Stimulated activated naive CD8-positive, alpha-beta T cell treated with anti-CD3 and anti-CD28 coated beads, Interleukin-15, Interleukin-2, amounts not matched to agents 100 ng/mL and 50 ng/mL, for 24 hours (primary cell): ENCODE results near the gene MUC2.

Source experiments
- H3K27ac Mint-ChIP-seq: one replicate; pipeline ENCODE4 v1.8.0; 2021; ENCODE audit warnings: mild to moderate bottlenecking, mixed read lengths
- H3K27me3 Mint-ChIP-seq: one replicate; pipeline ENCODE4 v1.8.0; 2021; ENCODE audit warnings: mixed read lengths
- H3K36me3 Mint-ChIP-seq: one replicate; pipeline ENCODE4 v1.8.0; 2021; ENCODE audit warnings: low read depth, mixed read lengths
- H3K4me1 Mint-ChIP-seq: one replicate; pipeline ENCODE4 v1.8.0; 2021; ENCODE audit warnings: low read depth, mixed read lengths
- H3K4me3 Mint-ChIP-seq: one replicate; pipeline ENCODE4 v1.8.0; 2021; ENCODE audit warnings: mild to moderate bottlenecking, mixed read lengths
- H3K9me3 Mint-ChIP-seq: one replicate; pipeline ENCODE4 v1.8.0; 2021; ENCODE audit warnings: mixed read lengths

The MUC2 gene

DNA sequence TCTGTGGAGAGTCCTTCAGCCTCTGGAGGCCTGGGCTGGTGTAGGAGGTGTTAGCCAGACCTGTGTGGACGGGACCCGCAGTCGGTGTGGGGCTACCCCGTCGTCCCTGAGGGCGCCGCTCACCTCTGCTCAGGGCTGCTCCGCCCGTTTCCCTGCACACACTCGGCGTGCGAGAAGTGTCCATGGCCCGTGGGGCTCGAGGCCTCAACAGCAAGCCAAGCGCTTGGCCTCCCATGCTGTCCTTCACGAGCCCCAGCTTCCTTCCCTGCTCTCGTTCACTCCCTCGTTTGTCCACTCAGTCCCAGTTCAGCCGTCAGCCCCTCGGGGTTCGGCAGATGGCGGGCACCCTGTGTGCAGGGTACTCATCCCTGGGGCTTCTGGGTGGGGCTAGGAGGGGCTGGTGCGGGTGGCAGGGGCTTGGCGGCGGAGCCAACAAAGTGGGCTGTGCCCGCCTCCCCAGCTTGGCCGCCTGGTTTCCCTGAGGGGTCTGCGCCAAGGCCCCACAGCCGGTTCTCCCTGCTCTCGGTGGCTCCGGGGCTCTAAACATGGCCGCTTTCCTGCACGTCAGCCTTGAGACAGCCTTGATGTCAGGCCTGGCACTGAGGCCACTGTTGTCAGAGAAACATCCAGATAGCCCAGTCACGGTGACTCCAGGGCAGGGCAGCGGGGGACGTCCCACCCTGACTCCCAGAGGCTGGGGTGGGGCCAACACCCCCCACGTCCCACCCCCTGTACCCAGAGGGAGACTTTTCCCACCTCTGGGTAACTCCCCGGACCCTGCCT is 41.5 kb upstream of the MUC2 start:
- Mint-ChIP-seq H3K4me1 (no peaks in the 10 kb centered on the region), H3K27me3 (no peaks in the 10 kb centered on the region), H3K4me3 (no peak overlapping the region), H3K27ac (no peak overlapping the region), H3K9me3 (no peaks in the 10 kb centered on the region), H3K36me3 (no peaks in the 10 kb centered on the region)

DNA sequence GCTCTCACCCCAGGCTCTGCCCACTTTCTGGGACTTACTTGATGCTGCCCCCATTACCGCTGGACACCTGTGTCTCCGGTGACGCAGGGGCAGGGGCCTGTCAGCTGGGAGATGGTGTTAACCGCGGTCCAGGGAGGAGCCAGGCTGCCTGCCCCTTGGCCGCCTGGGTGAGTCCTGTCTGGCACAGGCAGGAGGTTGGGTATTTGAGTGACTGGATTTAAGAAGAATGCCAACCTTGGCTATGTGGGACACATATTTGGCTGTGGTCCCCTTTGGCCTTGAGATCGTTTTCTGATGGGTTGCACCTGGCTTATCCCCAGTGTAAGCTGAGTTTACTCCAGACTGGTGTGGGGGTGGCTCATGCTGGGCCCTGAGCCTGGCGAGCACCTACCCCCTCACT is 40.7 kb upstream of the MUC2 start:
- H3K27ac Mint-ChIP-seq, result no peak overlapping the region
- no peak overlapping the region for H3K4me3 Mint-ChIP-seq
- no peaks in the 10 kb centered on the region for H3K9me3 Mint-ChIP-seq
- H3K27me3 Mint-ChIP-seq, result no peaks in the 10 kb centered on the region
- no peaks in the 10 kb centered on the region for H3K36me3 Mint-ChIP-seq
- H3K4me1 Mint-ChIP-seq, result no peaks in the 10 kb centered on the region

DNA sequence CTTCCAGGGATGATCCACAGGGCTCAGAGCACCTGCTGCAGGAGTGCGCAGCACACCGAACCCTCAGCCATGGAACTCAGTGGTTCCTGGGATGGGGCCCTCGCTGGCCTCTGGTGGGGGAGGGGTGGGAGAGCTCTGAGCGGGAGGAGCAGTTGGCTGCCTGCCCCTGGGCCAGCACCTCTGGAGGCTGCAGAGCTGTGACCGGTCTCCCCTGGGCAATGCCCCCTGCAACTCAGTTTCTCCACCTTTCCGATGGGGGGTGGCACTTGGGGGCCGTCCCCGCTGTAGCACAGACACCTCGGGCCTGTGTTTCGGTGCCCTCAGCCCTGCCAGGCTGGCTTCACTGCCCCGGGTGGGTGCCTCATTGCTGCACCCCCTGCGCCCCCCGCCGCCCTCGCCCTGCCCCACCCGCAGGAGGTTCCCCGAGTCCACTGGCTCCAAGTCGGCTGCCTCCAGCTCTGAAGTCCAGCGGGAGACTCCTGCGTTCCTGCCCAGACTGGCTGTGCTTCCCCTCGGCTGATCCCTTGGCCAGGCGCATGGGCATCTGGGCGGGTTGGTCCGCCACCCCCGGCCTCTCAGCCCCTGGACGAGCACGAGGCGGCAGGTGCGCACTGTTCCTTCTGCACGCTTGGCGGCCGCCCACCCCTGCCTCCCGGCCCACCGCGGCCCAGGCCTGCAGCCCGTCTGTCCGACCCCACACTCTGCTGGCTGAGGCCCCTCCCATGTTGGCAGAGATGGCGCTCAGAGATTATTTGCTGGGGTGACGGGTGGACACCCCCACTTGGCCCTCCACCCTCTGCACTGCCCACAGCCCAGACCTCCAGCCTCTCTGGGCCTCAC is 40.0 kb upstream of the MUC2 start:
- Mint-ChIP-seq H3K4me1 (no peaks in the 10 kb centered on the region), H3K9me3 (no peaks in the 10 kb centered on the region), H3K27ac (no peak overlapping the region), H3K27me3 (no peaks in the 10 kb centered on the region), H3K4me3 (no peak overlapping the region), H3K36me3 (no peaks in the 10 kb centered on the region)

DNA sequence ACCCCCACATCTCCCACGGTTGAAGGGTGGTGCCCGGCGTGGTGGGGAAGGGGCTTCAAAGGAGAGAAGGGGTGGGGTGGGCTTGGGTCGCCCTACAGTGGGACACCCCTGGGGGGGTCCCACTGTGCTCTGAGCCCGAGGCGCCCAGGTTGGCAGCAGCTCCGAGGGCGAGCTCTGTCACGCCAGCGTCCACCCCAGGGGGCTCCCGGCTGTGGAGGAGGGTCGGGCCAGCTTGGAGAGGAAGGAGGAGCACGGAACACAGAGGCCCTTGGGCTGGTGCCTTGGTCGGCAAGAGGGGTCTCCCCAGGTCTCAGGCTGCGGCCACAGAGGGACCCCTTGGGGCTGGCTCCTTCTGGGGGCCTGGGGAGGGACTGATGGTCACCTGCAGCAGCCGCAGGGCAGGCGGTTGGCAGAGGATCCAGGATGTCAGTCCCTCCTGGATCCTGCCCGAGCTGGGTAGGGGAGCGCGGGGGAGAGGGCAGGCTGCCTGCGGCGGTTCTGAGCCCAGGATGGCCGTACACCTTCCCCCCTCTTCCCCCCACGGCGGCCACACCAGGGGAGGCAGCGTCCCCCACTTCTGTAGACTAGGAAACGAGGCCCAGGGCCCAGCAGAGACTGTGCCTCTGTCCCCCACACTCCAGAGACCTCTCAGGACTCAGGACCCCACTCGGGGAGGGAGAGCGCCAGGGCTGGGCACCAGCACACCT is 38.9 kb upstream of the MUC2 start:
- no peaks in the 10 kb centered on the region for H3K9me3 Mint-ChIP-seq
- no peaks in the 10 kb centered on the region for H3K36me3 Mint-ChIP-seq
- H3K4me3 Mint-ChIP-seq, result no peak overlapping the region
- H3K27ac Mint-ChIP-seq, result no peak overlapping the region
- no peaks in the 10 kb centered on the region for H3K4me1 Mint-ChIP-seq
- H3K27me3 Mint-ChIP-seq, result no peaks in the 10 kb centered on the region

DNA sequence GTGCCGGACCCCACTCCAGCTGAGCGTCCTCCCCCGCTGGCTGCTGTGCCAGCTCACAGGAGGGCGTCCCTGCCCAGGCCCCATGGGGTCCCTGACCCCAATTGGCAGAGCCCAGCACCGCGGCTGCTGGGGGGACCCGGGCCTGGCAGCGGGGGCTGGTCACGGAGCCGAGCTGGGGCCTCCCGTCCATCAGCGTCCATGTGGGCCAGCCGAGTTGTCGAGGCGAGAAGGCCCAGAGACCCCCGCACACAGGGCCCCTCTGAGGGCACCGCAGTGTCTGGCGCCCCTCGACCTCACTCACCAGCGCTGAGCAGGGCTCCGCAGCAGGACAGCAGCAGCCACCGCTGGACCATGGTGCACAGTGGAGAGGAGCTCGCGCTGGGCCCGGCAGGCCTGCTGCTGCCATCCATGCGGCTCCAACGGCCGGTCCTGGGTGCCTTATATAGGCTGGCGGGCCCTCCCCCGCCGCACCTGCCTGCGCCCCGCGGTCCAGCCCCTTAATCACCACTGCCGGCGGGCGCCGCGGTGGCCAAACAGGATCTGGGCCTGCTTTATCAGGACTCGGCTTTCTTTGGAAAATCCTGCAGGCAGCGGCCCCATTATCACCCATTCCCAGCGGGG is 38.3 kb upstream of the MUC2 start, which contains the start of gene MUC6:
Gene MUC6 (minus strand): TSS at position 416 of the 621 bp plus-strand sequence. CDS start 63 bp downstream, at position 353.
- no peak within 1 kb of the TSS for H3K27ac Mint-ChIP-seq
- no peaks in the 10 kb centered on the region for H3K36me3 Mint-ChIP-seq
- no peaks in the 10 kb centered on the region for H3K4me1 Mint-ChIP-seq
- H3K4me3 Mint-ChIP-seq, result no peak within 1 kb of the TSS
- H3K27me3 Mint-ChIP-seq, result no peaks in the 10 kb centered on the region
- H3K9me3 Mint-ChIP-seq, result no peaks in the 10 kb centered on the region

DNA sequence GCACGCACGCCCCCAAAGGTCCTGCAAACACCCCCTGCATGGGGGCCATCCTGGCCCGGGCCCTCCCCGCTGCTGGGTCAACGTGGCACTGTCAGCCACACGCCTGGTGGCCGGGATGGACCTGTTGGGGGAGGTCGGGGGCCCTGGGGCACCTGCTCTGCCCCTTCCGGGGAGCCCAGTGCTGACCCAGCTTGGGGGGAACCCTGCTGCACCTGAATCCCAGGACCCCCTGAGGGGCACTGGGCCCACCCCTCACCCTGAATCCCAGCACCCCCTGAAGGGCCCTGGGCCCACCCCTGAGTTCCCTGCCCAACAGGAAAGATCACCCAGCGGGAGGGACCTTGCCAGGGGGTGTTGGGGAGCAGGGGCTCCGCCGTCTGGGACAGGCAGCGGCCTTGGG is 37.7 kb upstream of the MUC2 start:
- no peak overlapping the region for H3K4me3 Mint-ChIP-seq
- no peak overlapping the region for H3K27ac Mint-ChIP-seq
- H3K36me3 Mint-ChIP-seq, result no peaks in the 10 kb centered on the region
- no peaks in the 10 kb centered on the region for H3K4me1 Mint-ChIP-seq
- H3K27me3 Mint-ChIP-seq, result no peaks in the 10 kb centered on the region
- H3K9me3 Mint-ChIP-seq, result no peaks in the 10 kb centered on the region

DNA sequence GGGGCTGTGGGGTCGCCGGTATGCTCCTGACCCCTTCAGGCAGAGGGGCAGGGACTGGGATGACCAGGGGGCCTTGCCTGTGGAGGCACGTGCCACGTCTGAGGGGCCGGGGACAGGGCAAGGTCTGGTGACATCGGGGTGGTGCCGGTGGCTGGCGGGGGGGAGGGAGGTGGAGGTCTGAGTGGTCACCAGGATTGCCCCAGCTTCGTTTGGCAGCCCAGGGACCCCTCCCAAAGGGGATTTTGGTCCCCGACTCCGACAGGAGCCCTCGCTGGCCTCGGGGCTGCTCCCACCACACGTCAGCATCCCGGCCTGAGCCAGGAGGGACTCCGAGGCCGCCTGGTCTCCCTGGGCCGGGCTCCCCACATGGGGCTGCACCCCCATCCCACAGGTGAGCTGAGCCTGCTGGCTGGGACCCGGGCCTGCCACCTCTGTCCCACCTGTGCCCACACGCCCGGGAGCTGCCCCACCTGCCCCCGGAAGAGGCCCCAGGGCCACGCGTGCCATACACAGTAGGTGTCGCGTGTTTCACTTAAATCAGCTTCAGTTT is 37.1 kb upstream of the MUC2 start:
- Mint-ChIP-seq H3K36me3 (no peaks in the 10 kb centered on the region), H3K4me1 (no peaks in the 10 kb centered on the region), H3K4me3 (no peak overlapping the region), H3K27me3 (no peaks in the 10 kb centered on the region), H3K9me3 (no peaks in the 10 kb centered on the region), H3K27ac (no peak overlapping the region)

DNA sequence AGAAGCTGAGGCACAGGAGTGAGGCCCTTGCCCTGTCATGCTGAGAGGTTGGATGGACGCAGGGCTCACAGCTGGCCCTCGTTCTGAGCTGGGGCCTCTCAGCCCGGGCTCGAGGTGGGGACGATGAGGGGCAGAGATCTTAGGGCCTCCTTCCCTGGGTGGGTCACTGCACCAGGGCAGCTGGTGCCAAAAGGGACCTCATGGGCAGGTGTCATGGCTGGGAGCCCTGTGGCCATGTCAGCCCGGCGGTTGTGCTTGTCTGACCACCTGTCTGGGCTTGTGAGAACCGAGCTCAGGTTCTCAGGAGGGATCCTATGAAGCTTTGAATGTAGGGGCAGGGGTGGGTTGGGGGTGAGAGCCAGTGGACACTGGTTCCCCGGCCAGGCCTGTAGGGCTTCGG is 36.3 kb upstream of the MUC2 start:
- Mint-ChIP-seq H3K27me3 (no peaks in the 10 kb centered on the region), H3K4me1 (no peaks in the 10 kb centered on the region), H3K27ac (no peak overlapping the region), H3K36me3 (no peaks in the 10 kb centered on the region), H3K9me3 (no peaks in the 10 kb centered on the region), H3K4me3 (no peak overlapping the region)

DNA sequence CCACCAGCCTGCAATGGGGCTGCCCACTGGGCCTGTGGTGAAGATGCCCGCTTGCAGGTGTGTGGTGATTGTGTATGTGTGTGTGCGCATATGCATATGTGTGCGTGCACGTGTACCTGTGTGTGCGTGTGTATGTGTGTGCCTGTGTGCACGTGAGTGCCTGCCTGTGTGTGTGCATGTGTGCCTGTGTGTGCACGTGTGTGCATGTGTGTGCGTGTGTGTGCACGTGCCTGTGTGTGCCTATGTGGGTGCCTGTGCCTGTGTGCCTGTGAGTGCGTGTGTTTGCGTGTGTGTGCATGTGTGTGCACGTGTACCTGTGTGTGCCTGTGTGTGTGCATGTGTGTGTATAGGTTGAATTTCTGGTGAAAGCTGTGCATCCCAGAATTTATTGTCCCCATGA is 35.8 kb upstream of the MUC2 start:
- H3K9me3 Mint-ChIP-seq, result no peaks in the 10 kb centered on the region
- no peak overlapping the region for H3K4me3 Mint-ChIP-seq
- H3K27me3 Mint-ChIP-seq, result peaks cover 2% of the 10 kb centered on the region
- H3K4me1 Mint-ChIP-seq, result no peaks in the 10 kb centered on the region
- H3K36me3 Mint-ChIP-seq, result no peaks in the 10 kb centered on the region
- H3K27ac Mint-ChIP-seq, result no peak overlapping the region

DNA sequence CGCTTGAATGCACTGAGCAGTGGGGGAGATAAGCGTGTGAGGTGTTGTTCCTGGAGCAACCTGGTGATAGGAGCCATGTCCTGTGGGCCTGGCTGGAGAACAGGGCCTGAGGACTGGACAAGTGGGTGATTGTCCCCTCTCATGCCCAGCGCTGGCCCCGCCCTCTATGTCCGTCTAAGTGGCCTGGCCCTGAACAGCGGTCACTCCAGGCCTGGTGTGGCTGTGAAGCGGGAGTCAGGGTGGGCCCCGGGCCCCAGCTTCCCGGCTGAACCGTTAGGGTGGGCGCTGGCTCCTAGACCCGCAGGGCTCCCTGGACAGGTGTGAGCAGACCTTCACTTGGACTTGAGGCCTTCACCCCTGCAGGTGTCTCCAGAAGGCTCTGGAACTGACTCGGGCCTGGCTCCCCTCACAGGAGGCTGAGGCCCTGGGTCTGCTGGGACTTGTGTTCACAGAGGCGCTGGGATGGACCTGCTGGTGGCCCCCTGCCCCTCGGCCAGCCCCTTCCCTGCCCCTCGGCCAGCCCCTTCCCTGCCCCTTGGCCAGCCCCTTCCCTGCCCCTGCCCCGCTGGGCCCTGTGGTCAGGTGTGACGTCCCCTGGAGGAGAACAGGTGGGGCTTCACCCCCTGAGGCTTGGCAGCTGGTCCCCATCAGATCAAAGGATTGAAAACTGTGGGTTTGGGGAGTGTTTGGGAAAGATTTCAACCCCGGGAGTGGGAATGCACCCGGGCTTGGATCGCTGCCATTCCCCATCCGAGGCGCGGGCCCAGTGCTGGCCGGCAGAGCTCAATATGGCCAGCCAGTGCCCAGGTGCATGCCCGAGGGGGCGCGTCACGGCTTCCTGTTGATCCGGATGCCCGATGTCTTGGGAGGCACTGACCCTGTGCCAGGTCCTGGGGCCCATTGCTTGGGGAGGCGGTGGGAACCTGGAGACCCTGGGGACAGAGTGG is 34.9 kb upstream of the MUC2 start:
- H3K27me3 Mint-ChIP-seq, result peaks cover 6% of the 10 kb centered on the region

DNA sequence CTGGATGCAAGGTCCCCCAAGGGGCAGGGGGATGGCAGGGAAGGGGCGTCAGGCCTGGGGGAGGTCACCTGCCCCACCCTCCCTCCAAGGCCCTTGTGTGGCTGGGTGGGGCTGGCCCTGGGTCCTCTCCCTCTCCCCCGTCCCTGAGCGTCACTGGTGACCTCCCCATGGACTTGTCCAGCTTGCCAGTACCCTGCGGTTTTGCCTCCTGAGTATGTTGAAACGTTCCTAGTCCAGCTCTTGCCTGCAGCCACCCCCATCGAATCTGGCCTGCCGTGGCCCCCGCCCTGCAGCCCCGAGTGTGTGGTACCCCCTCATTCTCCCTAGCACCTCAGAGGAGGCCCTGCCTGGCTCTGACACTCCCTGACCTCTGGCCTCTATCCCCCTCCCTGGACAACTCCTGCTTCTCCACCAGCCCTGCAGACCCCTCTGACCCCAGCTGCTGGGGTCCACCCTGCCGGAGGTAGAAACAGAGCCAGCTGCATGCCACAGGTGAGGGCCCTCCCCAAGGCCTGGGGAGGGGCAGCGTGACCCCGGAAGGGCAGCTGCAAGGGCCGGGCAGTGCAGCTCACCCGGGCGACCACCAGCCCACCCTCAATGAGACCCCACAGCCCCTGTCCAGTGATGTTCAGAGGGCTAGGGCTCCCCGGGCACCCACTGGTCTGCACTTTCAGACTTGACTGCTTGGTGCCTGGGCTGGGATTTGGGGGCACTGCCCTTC is 34.1 kb upstream of the MUC2 start:
- no peak overlapping the region for H3K4me3 Mint-ChIP-seq
- H3K27me3 Mint-ChIP-seq, result peaks cover 10% of the 10 kb centered on the region
- no peaks in the 10 kb centered on the region for H3K4me1 Mint-ChIP-seq

More for the DNA sequence above, 34.9 kb upstream of the MUC2 start:
- H3K9me3 Mint-ChIP-seq, result no peaks in the 10 kb centered on the region
- H3K4me1 Mint-ChIP-seq, result no peaks in the 10 kb centered on the region
- no peaks in the 10 kb centered on the region for H3K36me3 Mint-ChIP-seq
- no peak overlapping the region for H3K27ac Mint-ChIP-seq
- H3K4me3 Mint-ChIP-seq, result no peak overlapping the region

DNA sequence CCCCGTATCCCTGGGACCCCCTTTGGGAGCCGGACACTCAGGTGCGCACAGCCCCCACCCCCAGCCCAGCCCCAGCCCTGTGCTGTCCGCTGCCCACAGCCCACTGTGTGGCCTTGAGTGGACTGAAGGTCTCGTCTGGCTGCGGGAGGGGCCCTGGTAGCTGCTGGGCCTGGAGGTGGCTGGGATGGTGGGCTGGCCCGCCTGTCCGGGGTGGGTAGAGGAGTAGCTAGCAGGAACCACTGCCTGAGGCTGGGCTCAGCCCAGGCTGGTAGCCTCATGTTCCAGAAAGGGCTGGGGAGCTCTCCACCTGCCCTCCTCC is 33.6 kb upstream of the MUC2 start:
- H3K9me3 Mint-ChIP-seq, result no peaks in the 10 kb centered on the region
- H3K4me1 Mint-ChIP-seq, result no peaks in the 10 kb centered on the region
- H3K36me3 Mint-ChIP-seq, result no peaks in the 10 kb centered on the region
- no peak overlapping the region for H3K27ac Mint-ChIP-seq
- no peak overlapping the region for H3K4me3 Mint-ChIP-seq
- H3K27me3 Mint-ChIP-seq, result peaks cover 10% of the 10 kb centered on the region

More for the DNA sequence above, 34.1 kb upstream of the MUC2 start:
- Mint-ChIP-seq H3K9me3 (no peaks in the 10 kb centered on the region), H3K36me3 (no peaks in the 10 kb centered on the region), H3K27ac (no peak overlapping the region)

DNA sequence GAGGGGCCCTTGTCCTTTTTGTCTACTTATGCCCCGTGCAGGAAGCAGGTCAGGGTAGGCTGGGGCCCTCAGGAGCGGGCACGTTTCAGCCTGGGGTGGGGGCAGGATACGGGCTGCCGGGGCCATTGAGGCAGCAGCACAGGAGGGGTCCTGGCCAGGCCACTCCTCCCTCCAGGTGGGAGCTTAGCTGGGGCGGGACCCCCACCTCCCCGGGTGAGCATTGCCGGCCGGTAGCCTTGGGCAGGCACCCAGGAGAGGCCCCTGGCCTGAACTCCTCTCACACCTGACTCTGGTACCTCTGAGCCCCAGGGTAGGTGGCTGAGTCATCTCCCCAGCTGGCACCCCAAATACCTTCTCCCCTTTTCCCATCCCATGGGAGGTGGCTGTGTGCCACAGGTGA is 33.2 kb upstream of the MUC2 start:
- peaks cover 13% of the 10 kb centered on the region for H3K27me3 Mint-ChIP-seq
- no peak overlapping the region for H3K4me3 Mint-ChIP-seq
- no peak overlapping the region for H3K27ac Mint-ChIP-seq
- no peaks in the 10 kb centered on the region for H3K4me1 Mint-ChIP-seq
- H3K9me3 Mint-ChIP-seq, result no peaks in the 10 kb centered on the region
- no peaks in the 10 kb centered on the region for H3K36me3 Mint-ChIP-seq
